Stimulated activated CD4-positive, alpha-beta T cell treated with anti-CD3 and anti-CD28 coated beads, Interleukin-1b, Interleukin-23, amount 100 ng/mL, for 4 hours (primary cell): ENCODE data around the gene MMP2.

Experiments used
- DNase-seq, 2 donors: peaks; one replicate each; pipeline ENCODE4 v3.0.0-alpha.2; 2020; ENCODE audit warnings: low read depth in 2 of 2

Gene MMP2

GRCh38 chr16:55513616-55514015 lies 34.6 kb downstream of the MMP2 start:
- no peak for DNase-seq

GRCh38 chr16:55515111-55515510 lies 36.1 kb downstream of the MMP2 start:
- no peak for DNase-seq

- DNase-seq = no peak
Observed at GRCh38 chr16:55521792-55522191, 42.8 kb downstream of the MMP2 start.

- DNase-seq = no peak
Observed at GRCh38 chr16:55526441-55526840, 47.4 kb downstream of the MMP2 start.

- no peak for DNase-seq
Observed at GRCh38 chr16:55527885-55528284, 48.9 kb downstream of the MMP2 start.

- DNase-seq = no peak
Observed at GRCh38 chr16:55529018-55529417, 50.0 kb downstream of the MMP2 start.

- DNase-seq = no peak
Observed at GRCh38 chr16:55530316-55530856, 51.4 kb downstream of the MMP2 start.

GRCh38 chr16:55532227-55532626 lies 53.2 kb downstream of the MMP2 start:
- DNase-seq = no peak

- no peak for DNase-seq
Observed at GRCh38 chr16:55534756-55535155, 55.8 kb downstream of the MMP2 start.

- no peak for DNase-seq
Observed at GRCh38 chr16:55539049-55539448, 60.1 kb downstream of the MMP2 start.

GRCh38 chr16:55539488-55539887 lies 60.5 kb downstream of the MMP2 start:
- no peak for DNase-seq

- DNase-seq = no peak
Observed at GRCh38 chr16:55540221-55540620, 61.2 kb downstream of the MMP2 start.

- no peak for DNase-seq
Observed at GRCh38 chr16:55542459-55543082, 63.6 kb downstream of the MMP2 start.

GRCh38 chr16:55543472-55543871 lies 64.5 kb downstream of the MMP2 start:
- no peak for DNase-seq

- DNase-seq = no peak
Observed at GRCh38 chr16:55552621-55553020, 73.6 kb downstream of the MMP2 start.

- DNase-seq = no peak
Observed at GRCh38 chr16:55555436-55555835, 76.4 kb downstream of the MMP2 start.
